HEK293T (cell line): ENCODE results near the gene NAT9.

Source experiments
- ARNT ChIP-seq: fragments of 450-650 bp; IDR thresholded peaks from 2 replicates; pipeline ENCODE4 v1.6.1; 2017; ENCODE audit warnings: mild to moderate bottlenecking
- BHLHE40 ChIP-seq: fragments of 450-650 bp; IDR thresholded peaks from 2 replicates; pipeline ENCODE4 v1.6.1; 2016; ENCODE audit warnings: mild to moderate bottlenecking, moderate library complexity, borderline replicate concordance
- ELF4 ChIP-seq: fragments of 450-650 bp; IDR thresholded peaks from 2 replicates; pipeline ENCODE4 v1.6.1; 2017; ENCODE audit warnings: antibody characterized with exemption
- FOXK2 ChIP-seq: fragments of 450-650 bp; IDR thresholded peaks from 2 replicates; pipeline ENCODE4 v1.6.1; 2016; ENCODE audit warnings: mild to moderate bottlenecking
- FOXM1 ChIP-seq: fragments of 450-650 bp; IDR thresholded peaks from 2 replicates; pipeline ENCODE4 v1.6.1; 2017; ENCODE audit warnings: mild to moderate bottlenecking, borderline replicate concordance
- HDGF ChIP-seq: fragments of 450-650 bp; IDR thresholded peaks from 2 replicates; pipeline ENCODE4 v1.6.1; 2017; ENCODE audit warnings: antibody characterized with exemption, borderline replicate concordance
- L3MBTL2 ChIP-seq: fragments of 450-650 bp; conservative IDR thresholded peaks from 2 replicates; pipeline ENCODE4 v1.6.1; 2016; ENCODE audit warnings: mild to moderate bottlenecking
- LEF1 ChIP-seq: fragments of 450-650 bp; IDR thresholded peaks from 2 replicates; pipeline ENCODE4 v1.6.1; 2017; ENCODE audit warnings: mild to moderate bottlenecking, borderline replicate concordance
- PKNOX1 ChIP-seq: fragments of 450-650 bp; IDR thresholded peaks from 2 replicates; pipeline ENCODE4 v1.6.1; 2016
- SP1 ChIP-seq: fragments of 450-650 bp; IDR thresholded peaks from 2 replicates; pipeline ENCODE4 v1.6.1; 2017
- SUZ12 ChIP-seq: fragments of 450-650 bp; IDR thresholded peaks from 2 replicates; pipeline ENCODE4 v1.6.1; 2016; ENCODE audit warnings: mild to moderate bottlenecking
- TARDBP ChIP-seq: fragments of 450-650 bp; IDR thresholded peaks from 2 replicates; pipeline ENCODE4 v1.6.1; 2016
- ZNF384 ChIP-seq: fragments of 450-650 bp; IDR thresholded peaks from 2 replicates; pipeline ENCODE4 v1.6.1; 2016

DNA sequence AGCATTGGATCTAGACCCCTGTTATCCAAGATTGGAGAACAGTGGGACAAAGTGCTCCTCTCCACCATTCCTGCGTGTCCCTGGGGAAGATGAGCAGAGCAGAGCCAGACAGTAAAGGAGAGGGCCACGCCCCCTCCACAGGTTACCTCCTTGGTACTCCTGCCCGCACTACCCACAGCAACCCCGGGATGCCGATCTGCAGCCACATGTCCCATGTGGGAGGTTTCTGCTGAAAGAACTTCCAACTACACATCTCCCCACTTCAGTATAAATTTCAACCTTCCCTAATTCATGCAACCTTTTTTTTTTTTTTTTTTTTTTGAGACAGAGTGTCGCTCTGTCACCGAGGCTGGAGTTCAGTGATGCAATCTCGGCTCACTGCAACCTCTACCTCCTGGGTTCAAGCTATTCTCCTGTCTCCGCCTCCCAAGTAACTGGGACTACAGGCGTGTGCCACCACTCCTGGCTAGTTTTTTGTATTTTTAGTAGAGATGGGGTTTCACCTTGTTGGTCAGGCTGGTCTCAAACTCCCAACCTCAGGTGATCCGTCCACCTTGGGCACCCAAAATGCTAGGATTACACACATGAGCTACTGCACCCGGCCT is 36.8 kb downstream of the NAT9 start:
- TF ChIP-seq ZNF384 (no peak), FOXK2 (no peak), L3MBTL2 (no peak), SP1 (no peak), ELF4 (no peak), LEF1 (no peak), ARNT (no peak), BHLHE40 (no peak), HDGF (no peak), SUZ12 (no peak), PKNOX1 (no peak), FOXM1 (no peak), TARDBP (no peak)
